HL-60 (cell line): ENCODE results near the gene MLXIPL.

Source experiments
- CTCF ChIP-seq: IDR thresholded peaks from one replicate; pipeline ENCODE4 v1.5.1; 2011; ENCODE audit warnings: low read length, control low read depth, inconsistent platforms; ENCODE audit not compliant: insufficient read depth
- GABPA ChIP-seq: IDR thresholded peaks from 2 replicates; pipeline ENCODE4 v1.6.1; 2012; ENCODE audit warnings: low read depth
- POLR2AphosphoS5 ChIP-seq: IDR thresholded peaks from 2 replicates; pipeline ENCODE4 v1.6.1; 2012; ENCODE audit warnings: low read depth
- REST ChIP-seq: IDR thresholded peaks from 2 replicates; pipeline ENCODE4 v1.6.1; 2012; ENCODE audit warnings: low read depth; ENCODE audit not compliant: insufficient replicate concordance
- SPI1 ChIP-seq: IDR thresholded peaks from 2 replicates; pipeline ENCODE4 v1.6.1; 2012; ENCODE audit warnings: low read depth, mild to moderate bottlenecking, borderline replicate concordance

- TF ChIP-seq SPI1: peak; percentile 54; the same call in 1 of the 2 replicates
- no peak for TF ChIP-seq CTCF
- TF ChIP-seq POLR2AphosphoS5: no peak
- no peak for TF ChIP-seq REST
- TF ChIP-seq GABPA: no peak; the same call in 1 of the 2 replicates
Observed at GRCh38 chr7:73557108-73557396, 67.3 kb downstream of the MLXIPL start.
